Small intestine (tissue), 16 donors: ENCODE results near the gene PCDHGB7. TPM values are rescaled to one million over a fixed set of nuclear protein-coding genes. Genes with fewer than 3 reads are reported as not detected.
"Not testable (repeated sequence)": the region's sequence is repeated elsewhere in the genome, so short reads cannot be mapped to it uniquely, and the experiment has no call there.

Experiments
- DNase-seq, 2 donors: peaks; one replicate each; pipeline versions ENCODE4 v3.0.0 to v3.0.0-alpha.2; 2013
- FAIRE-seq: peaks from 2 replicates; lab custom pipeline; 2012; peaks lifted over from hg19 to GRCh38; lab: Jason Lieb, UNC
- H3K27ac ChIP-seq, 3 donors: one replicate each; pipeline ENCODE4 v1.5.1; 2013; ENCODE audit warnings: low read length in 2 of 3, mild to moderate bottlenecking in 2 of 3, control low read depth in 1 of 3, inconsistent platforms in 1 of 3, low read depth in 1 of 3, moderate library complexity in 1 of 3
- H3K27me3 ChIP-seq, 3 donors: one replicate each; pipeline ENCODE4 v1.6.1; 2013; ENCODE audit warnings: low read length in 3 of 3, inconsistent platforms in 1 of 3; ENCODE audit not compliant: control insufficient read depth in 3 of 3, insufficient read depth in 3 of 3
- H3K36me3 ChIP-seq, 3 donors: one replicate each; pipeline ENCODE4 v1.6.1; 2013; ENCODE audit warnings: low read length in 3 of 3, inconsistent platforms in 1 of 3, low read depth in 1 of 3, mild to moderate bottlenecking in 1 of 3, moderate library complexity in 1 of 3; ENCODE audit not compliant: control insufficient read depth in 3 of 3, insufficient read depth in 2 of 3
- H3K4me1 ChIP-seq, 3 donors: one replicate each; pipeline ENCODE4 v1.6.1; 2013; ENCODE audit warnings: low read length in 2 of 3, inconsistent platforms in 1 of 3, low read depth in 1 of 3, mild to moderate bottlenecking in 1 of 3, moderate library complexity in 1 of 3; ENCODE audit not compliant: control insufficient read depth in 3 of 3, insufficient read depth in 2 of 3
- H3K4me3 ChIP-seq, 3 donors: one replicate each; pipeline ENCODE4 v1.5.1; 2013; ENCODE audit warnings: low read length in 3 of 3, control low read depth in 1 of 3, inconsistent platforms in 1 of 3, low read depth in 1 of 3, mild to moderate bottlenecking in 1 of 3, moderate library complexity in 1 of 3
- H3K9me3 ChIP-seq, 2 donors: one replicate each; pipeline ENCODE4 v1.6.1; 2013; ENCODE audit warnings: low read depth in 1 of 2, low read length in 1 of 2; ENCODE audit not compliant: control insufficient read depth in 2 of 2, insufficient read depth in 1 of 2
- WGBS, 3 donors: extraction: QIAGEN DNeasy Blood & Tissue Kit; methylation state at CpG; one replicate each; pipeline ENCODE4 v1.1.7; 2013; 5-methylcytosine and 5-hydroxymethylcytosine counted together
- long read RNA-seq, 10 donors: transcript quantifications; one replicate each; lab custom pipeline, GENCODE V29; 2026
- polyA plus RNA-seq, 4 donors: library from polyadenylated mRNA; stranded (reverse) in 3 of 4; unstranded in 1 of 4; fragments of 200-250 nt in 3 of 4; fragments of 120-200 nt in 1 of 4; gene quantifications; one replicate each; pipeline versions ENCODE4 v1.2.1 to v1.2.3, GENCODE V29; 2013
- donor health status: healthy with polysubstance abuse.
- donor health status: control.
- donor health status: control.
- donor health status: Bipolar disorder and iron deficiency.
- donor health status: healthy.

Gene PCDHGB7
- 1 to 10 TPM in 2 of 4 donors, not detected in 2; 1.8 to 2.8 TPM for polyA plus RNA-seq
- long read RNA-seq, donor 1, full-length matches to known transcripts: 3 of 3 reads
- long read RNA-seq, donor 1, partial matches to known transcripts: 0 of 3 reads
- long read RNA-seq, donor 1, other reads (novel, unspliced or antisense): 0 of 3 reads
- long read RNA-seq, donor 2, partial matches to known transcripts: 0 of 3 reads
- long read RNA-seq, donor 2, other reads (novel, unspliced or antisense): 0 of 3 reads
- long read RNA-seq, donor 3, full-length matches to known transcripts: 3 of 3 reads
- long read RNA-seq, donor 3, partial matches to known transcripts: 0 of 3 reads
- long read RNA-seq, donor 3, other reads (novel, unspliced or antisense): 0 of 3 reads
- long read RNA-seq, donor 4: 0 reads
- long read RNA-seq, donor 5, partial matches to known transcripts: 0 of 1 reads
- long read RNA-seq, donor 5, other reads (novel, unspliced or antisense): 0 of 1 reads
- long read RNA-seq, donor 6: 0 reads
- long read RNA-seq, donor 7, full-length matches to known transcripts: 7 of 7 reads
- long read RNA-seq, donor 7, partial matches to known transcripts: 0 of 7 reads
- long read RNA-seq, donor 7, other reads (novel, unspliced or antisense): 0 of 7 reads
- long read RNA-seq, donor 8, partial matches to known transcripts: 0 of 1 reads
- long read RNA-seq, donor 8, other reads (novel, unspliced or antisense): 0 of 1 reads
- long read RNA-seq, donor 9: 0 reads
- long read RNA-seq, donor 10, full-length matches to known transcripts: 8 of 8 reads
- long read RNA-seq, donor 10, partial matches to known transcripts: 0 of 8 reads
- long read RNA-seq, donor 10, other reads (novel, unspliced or antisense): 0 of 8 reads

DNA sequence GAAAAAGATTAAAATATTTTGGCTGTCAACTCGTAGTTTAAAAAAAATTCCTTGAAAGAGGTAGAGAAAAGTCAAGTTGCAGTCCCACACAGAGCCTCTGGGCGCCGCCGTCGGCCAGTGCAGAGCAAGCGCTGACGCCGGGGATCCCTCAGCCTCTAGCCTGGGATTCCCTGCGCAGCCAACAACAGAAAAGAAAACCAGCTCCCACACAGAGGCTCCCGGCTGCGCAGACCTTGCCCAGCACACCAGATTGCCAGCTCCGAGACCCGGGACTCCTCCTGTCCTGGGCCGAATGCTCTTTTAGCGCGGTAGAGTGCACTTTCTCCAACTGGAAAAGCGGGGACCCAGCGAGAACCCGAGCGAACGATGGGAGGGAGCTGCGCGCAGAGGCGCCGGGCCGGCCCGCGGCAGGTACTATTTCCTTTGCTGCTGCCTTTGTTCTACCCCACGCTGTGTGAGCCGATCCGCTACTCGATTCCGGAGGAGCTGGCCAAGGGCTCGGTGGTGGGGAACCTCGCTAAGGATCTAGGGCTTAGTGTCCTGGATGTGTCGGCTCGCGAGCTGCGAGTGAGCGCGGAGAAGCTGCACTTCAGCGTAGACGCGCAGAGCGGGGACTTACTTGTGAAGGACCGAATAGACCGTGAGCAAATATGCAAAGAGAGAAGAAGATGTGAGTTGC lies at the start of gene PCDHGB7:
Gene PCDHGB7 (plus strand): TSS at position 184 of the 679 bp plus-strand sequence. CDS start 183 bp downstream, at position 367.
- not testable (repeated sequence) for H3K4me1 ChIP-seq, H3K27ac ChIP-seq, H3K36me3 ChIP-seq, FAIRE-seq
- peaks cover 0 to 66% (median 31%) of the 10 kb centered on the region in 3 donors for H3K27me3 ChIP-seq
- peak within 1 kb of the TSS in 1 of 3 donors; percentile 37 for H3K4me3 ChIP-seq
- H3K9me3 ChIP-seq: peaks cover 19 to 74% of the 10 kb centered on the region in 2 donors
- WGBS, 3 donors: 8 to 36% (median 27%) methylated on average over 33 to 47 of the region's 47 CpGs
- DNase-seq: peak; percentile 23 to 68

DNA sequence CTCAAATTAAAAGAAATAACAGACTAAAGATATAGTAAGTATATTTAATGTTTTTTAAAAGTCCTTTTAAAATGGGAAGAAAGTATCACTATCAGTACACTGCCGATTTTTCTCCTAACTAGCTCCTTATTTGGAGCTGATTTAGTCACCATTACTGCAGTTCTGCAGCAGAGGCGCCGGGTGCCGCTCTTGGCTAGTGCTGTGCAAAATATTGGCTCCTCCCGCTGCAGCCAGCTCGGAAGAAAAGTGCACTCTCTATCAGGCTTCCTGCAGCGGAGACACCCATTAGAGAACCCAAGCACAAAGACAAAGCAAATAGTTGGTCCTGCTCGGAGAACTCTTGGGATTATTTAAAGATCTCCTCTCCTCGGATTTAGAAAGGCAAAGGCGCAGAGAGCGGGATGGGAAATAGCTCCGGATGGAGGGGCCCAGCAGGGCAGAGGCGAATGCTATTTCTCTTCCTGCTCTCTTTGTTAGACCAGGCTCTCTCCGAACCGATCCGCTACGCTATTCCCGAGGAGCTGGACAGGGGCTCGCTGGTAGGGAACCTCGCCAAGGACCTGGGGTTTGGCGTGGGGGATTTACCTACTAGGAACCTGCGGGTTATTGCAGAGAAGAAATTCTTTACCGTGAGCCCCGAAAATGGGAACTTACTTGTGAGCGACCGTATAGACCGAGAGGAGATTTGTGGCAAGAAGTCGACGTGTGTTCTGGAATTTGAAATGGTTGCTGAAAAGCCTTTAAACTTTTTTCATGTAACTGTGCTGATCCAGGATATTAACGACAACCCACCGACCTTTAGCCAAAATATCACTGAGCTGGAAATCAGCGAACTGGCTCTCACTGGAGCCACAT lies 47.3 kb upstream of the PCDHGB7 start, which contains the start of gene PCDHGB3:
Gene PCDHGB3 (plus strand): TSS at position 249 of the 855 bp plus-strand sequence. CDS start 153 bp downstream, at position 402.
- Histone ChIP-seq H3K27me3 (peaks cover 0 to 34% (median 30%) of the 10 kb centered on the region in 3 donors), H3K36me3 (no peaks in the 10 kb centered on the region), H3K4me1 (no peaks in the 10 kb centered on the region), H3K9me3 (peaks cover 2 to 63% of the 10 kb centered on the region in 2 donors), H3K4me3 (no peak within 1 kb of the TSS), H3K27ac (no peak within 1 kb of the TSS)
- DNase-seq (peak in 1 of 2 donors; percentile 18), FAIRE-seq (no peak)
- WGBS, 3 donors: 19 to 28% (median 28%) methylated on average over 32 of the region's 32 CpGs

DNA sequence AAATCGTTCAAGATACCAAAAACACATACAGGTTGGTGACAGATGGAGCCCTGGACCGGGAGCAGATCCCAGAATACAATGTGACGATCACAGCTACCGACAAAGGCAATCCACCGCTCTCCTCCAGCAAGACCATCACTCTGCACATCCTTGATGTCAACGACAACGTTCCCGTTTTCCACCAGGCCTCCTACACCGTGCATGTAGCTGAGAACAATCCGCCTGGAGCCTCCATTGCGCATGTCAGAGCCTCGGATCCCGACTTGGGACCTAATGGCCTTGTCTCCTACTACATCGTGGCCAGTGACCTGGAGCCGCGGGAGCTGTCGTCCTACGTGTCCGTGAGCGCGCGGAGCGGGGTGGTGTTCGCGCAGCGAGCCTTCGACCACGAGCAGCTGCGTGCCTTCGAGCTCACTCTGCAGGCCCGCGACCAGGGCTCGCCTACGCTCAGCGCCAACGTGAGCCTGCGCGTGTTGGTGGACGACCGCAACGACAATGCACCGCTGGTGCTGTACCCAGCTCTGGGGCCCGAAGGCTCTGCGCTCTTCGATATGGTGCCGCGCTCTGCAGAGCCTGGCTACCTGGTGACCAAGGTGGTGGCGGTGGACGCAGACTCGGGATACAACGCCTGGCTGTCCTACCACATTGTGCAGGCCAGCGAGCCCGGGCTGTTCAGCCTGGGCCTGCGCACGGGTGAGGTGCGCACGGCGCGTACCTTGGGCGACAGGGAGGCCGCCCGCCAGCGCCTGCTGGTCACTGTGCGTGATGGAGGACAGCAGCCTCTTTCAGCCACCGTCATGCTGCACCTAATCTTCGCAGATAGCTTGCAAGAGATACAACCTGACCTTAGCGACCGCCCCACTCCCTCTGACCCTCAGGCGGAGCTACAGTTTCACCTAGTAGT lies 45.7 kb upstream of the PCDHGB7 start:
- Histone ChIP-seq H3K36me3 (no peaks in the 10 kb centered on the region), H3K4me3 (no peak overlapping the region), H3K9me3 (peaks cover 0 to 60% of the 10 kb centered on the region in 2 donors), H3K4me1 (no peaks in the 10 kb centered on the region), H3K27me3 (peaks cover 0 to 23% (median 21%) of the 10 kb centered on the region in 3 donors), H3K27ac (no peak overlapping the region)
- no peak for DNase-seq
- 40 to 61% (median 58%) methylated on average over 69 of the region's 69 CpGs for WGBS, 3 donors
- no peak for FAIRE-seq

DNA sequence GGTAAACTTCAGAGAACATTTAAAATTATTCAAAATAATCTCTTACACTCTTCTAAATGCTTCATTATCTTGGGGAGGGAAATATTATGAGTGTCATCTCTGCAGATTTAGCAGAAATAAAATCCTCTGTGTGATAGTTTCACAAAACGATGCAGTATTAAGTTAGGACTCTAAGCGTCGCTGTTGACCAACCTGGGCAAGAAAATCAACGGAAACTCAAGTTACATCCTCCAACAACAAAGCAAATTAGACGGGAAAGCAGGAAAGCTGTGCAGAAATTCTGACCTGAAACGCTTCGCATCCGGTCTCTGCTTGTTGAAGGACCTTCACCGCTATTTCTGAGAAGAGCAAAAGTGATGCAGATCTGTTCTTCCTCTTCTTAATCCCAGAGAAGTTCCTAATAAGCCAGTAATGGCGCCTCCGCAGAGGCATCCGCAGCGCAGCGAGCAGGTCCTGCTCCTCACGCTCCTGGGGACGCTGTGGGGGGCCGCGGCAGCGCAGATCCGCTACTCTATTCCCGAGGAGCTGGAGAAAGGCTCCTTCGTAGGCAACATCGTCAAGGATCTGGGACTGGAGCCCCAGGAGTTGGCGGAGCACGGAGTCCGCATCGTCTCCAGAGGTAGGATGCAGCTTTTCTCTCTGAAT lies 43.7 kb upstream of the PCDHGB7 start, which contains the start of gene PCDHGA6:
Gene PCDHGA6 (plus strand): TSS at position 219 of the 645 bp plus-strand sequence. CDS start 193 bp downstream, at position 412.
- WGBS, 3 donors: 20 to 39% (median 37%) methylated on average over 27 of the region's 27 CpGs
- H3K27me3 ChIP-seq: peaks cover 0 to 23% (median 21%) of the 10 kb centered on the region in 3 donors
- no peak for FAIRE-seq

DNA sequence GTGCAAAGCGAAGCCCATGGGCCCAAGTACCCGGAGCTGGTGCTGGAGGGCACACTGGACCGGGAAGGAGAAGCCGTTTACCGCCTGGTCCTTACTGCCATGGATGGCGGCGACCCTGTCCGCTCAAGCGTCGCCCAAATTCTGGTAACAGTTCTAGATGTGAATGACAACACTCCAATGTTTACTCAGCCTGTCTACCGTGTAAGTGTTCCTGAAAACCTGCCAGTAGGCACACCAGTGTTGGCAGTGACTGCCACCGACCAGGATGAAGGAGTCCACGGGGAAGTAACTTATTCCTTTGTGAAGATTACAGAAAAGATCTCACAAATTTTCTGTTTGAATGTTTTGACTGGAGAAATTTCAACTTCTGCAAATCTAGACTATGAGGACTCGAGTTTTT lies 42.9 kb upstream of the PCDHGB7 start:
- Histone ChIP-seq H3K4me1 (no peaks in the 10 kb centered on the region), H3K4me3 (no peak overlapping the region), H3K27me3 (peaks cover 0 to 23% (median 21%) of the 10 kb centered on the region in 3 donors), H3K36me3 (no peaks in the 10 kb centered on the region), H3K27ac (no peak overlapping the region), H3K9me3 (peaks cover 0 to 61% of the 10 kb centered on the region in 2 donors)
- WGBS, 3 donors: 65 to 68% (median 67%) methylated on average over 14 of the region's 14 CpGs
- DNase-seq: no peak
- no peak for FAIRE-seq

More for the DNA sequence above, 43.7 kb upstream of the PCDHGB7 start, which contains the start of gene PCDHGA6:
- Histone ChIP-seq H3K27ac (no peak within 1 kb of the TSS), H3K4me3 (peak within 1 kb of the TSS in 1 of 3 donors; percentile 15), H3K4me1 (no peaks in the 10 kb centered on the region), H3K9me3 (peaks cover 0 to 64% of the 10 kb centered on the region in 2 donors), H3K36me3 (no peaks in the 10 kb centered on the region)
- no peak for DNase-seq

DNA sequence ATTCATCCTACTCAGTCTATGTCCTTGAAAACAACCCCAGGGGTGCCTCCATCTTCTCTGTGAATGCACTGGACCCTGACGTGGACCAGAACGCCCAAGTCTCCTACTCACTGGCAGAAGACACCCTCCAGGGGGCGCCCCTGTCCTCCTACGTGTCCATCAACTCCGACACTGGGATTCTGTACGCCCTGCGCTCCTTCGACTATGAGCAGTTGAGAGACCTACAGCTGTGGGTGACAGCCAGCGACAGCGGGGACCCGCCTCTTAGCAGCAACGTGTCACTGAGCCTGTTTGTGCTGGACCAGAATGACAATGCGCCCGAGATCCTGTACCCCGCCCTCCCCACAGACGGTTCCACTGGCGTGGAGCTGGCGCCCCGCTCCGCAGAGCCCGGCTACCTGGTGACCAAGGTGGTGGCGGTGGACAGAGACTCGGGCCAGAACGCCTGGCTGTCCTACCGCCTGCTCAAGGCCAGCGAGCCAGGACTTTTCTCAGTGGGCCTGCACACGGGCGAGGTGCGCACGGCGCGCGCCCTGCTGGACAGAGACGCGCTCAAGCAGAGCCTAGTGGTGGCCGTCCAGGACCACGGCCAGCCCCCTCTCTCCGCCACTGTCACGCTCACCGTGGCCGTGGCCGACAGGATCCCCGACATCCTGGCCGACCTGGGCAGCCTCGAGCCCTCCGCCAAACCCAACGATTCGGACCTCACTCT lies 41.9 kb upstream of the PCDHGB7 start:
- H3K36me3 ChIP-seq, H3K27ac ChIP-seq, H3K4me1 ChIP-seq, FAIRE-seq, H3K4me3 ChIP-seq, DNase-seq: not testable (repeated sequence)
- Histone ChIP-seq H3K27me3 (peaks cover 0 to 22% (median 20%) of the 10 kb centered on the region in 3 donors), H3K9me3 (peaks cover 0 to 54% of the 10 kb centered on the region in 2 donors)
- 53 to 63% (median 60%) methylated on average over 29 to 43 of the region's 48 CpGs for WGBS, 3 donors
